Left lobe of liver (tissue), 1 donor: ENCODE data around the gene CLCN6. TPM values are rescaled to one million over a fixed set of nuclear protein-coding genes. Genes with fewer than 3 reads are reported as not detected.

ENCODE experiments used
- total RNA-seq: library from RNA; stranded (reverse); gene quantifications from one replicate; pipeline ENCODE4 v1.2.1, GENCODE V29; 2021
- donor health status: DM: no; HTN: yes; CAD: no.

The CLCN6 gene
- total RNA-seq, 1 donor from 2014 or later: 10.8 TPM

Other genes starting within 250 kb of the CLCN6 start
- 15.0 TPM for gene FBXO2, start 151.8 kb upstream of the CLCN6 start, total RNA-seq
- 11.6 TPM for gene FBXO44, start 151.3 kb upstream of the CLCN6 start, total RNA-seq
- gene FBXO6, start 142.0 kb upstream of the CLCN6 start, total RNA-seq: 12.0 TPM
- gene MAD2L2, start 125.0 kb upstream of the CLCN6 start, total RNA-seq: 28.3 TPM
- not detected for gene DRAXIN, start 114.5 kb upstream of the CLCN6 start, total RNA-seq
- gene AGTRAP, start 70.1 kb upstream of the CLCN6 start, total RNA-seq: 9.0 TPM
- not detected for gene C1orf167, start 44.0 kb upstream of the CLCN6 start, total RNA-seq
- gene MTHFR, start 227 bp upstream of the CLCN6 start, total RNA-seq: 14.9 TPM
- not detected for gene NPPA, start 41.6 kb downstream of the CLCN6 start, total RNA-seq
- gene NPPB, start 52.8 kb downstream of the CLCN6 start, total RNA-seq: not detected
- 50.9 TPM for gene KIAA2013, start 120.2 kb downstream of the CLCN6 start, total RNA-seq
- gene PLOD1, start 128.5 kb downstream of the CLCN6 start, total RNA-seq: 70.8 TPM
- 45.0 TPM for gene MFN2, start 174.3 kb downstream of the CLCN6 start, total RNA-seq
- gene MIIP, start 213.3 kb downstream of the CLCN6 start, total RNA-seq: 10.1 TPM